Tibial nerve (tissue), 4 donors: ENCODE results near the gene COL25A1.

ENCODE experiments used
- CTCF ChIP-seq, 5 experiments: fragments of 200-600 bp in 3 of 5; fragments of 450-650 bp in 2 of 5; sonication (generic) in 3 of 5; IDR thresholded peaks; one replicate each; pipeline ENCODE4 v1.5.1; 2016 to 2019; ENCODE audit warnings: antibody characterized with exemption in 5 of 5, mild to moderate bottlenecking in 3 of 5, moderate library complexity in 2 of 5
- EP300 ChIP-seq, 2 donors: sonication (generic); formaldehyde crosslinking; IDR thresholded peaks; one replicate each; pipeline ENCODE4 v1.6.1; 2017; ENCODE audit warnings: antibody characterized with exemption in 2 of 2, mild to moderate bottlenecking in 1 of 2
- POLR2A ChIP-seq, 2 donors: fragments of 450-650 bp; IDR thresholded peaks; one replicate each; pipeline ENCODE4 v1.6.1; 2017; ENCODE audit warnings: antibody characterized with exemption in 2 of 2, mild to moderate bottlenecking in 2 of 2, moderate library complexity in 2 of 2

- TF ChIP-seq CTCF (IDR thresholded peaks at IDR 0.05) (no peak), POLR2A (IDR thresholded peaks at IDR 0.05) (no peak), EP300 (IDR thresholded peaks at IDR 0.05) (no peak)
Observed at GRCh38 chr4:108963910-108964309, 338.5 kb downstream of the COL25A1 start.
